OCI-LY7 (cell line): ENCODE measurements around the gene HAUS2.

Experiments used
- EZH2phosphoT487 ChIP-seq: fragments of 200-600 bp; sonication (generic); IDR thresholded peaks from 2 replicates; pipeline ENCODE4 v1.6.1; 2018; ENCODE audit warnings: low read depth, borderline replicate concordance, mild to moderate bottlenecking, mixed run types, antibody characterized with exemption, low read length, moderate library complexity, mixed read lengths
- TF ChIP-seq, protein P1 (sequence below): fragments of 200-600 bp; sonication (generic); conservative IDR thresholded peaks from 2 replicates; pipeline ENCODE4 v1.5.1; 2014; ENCODE audit warnings: mild to moderate bottlenecking, antibody characterized with exemption, low read length, moderate library complexity, mixed read lengths

- TF ChIP-seq EZH2phosphoT487, result no peak
- TF ChIP-seq, protein P1, sequence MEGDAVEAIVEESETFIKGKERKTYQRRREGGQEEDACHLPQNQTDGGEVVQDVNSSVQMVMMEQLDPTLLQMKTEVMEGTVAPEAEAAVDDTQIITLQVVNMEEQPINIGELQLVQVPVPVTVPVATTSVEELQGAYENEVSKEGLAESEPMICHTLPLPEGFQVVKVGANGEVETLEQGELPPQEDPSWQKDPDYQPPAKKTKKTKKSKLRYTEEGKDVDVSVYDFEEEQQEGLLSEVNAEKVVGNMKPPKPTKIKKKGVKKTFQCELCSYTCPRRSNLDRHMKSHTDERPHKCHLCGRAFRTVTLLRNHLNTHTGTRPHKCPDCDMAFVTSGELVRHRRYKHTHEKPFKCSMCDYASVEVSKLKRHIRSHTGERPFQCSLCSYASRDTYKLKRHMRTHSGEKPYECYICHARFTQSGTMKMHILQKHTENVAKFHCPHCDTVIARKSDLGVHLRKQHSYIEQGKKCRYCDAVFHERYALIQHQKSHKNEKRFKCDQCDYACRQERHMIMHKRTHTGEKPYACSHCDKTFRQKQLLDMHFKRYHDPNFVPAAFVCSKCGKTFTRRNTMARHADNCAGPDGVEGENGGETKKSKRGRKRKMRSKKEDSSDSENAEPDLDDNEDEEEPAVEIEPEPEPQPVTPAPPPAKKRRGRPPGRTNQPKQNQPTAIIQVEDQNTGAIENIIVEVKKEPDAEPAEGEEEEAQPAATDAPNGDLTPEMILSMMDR, result no peak
Measured at GRCh38 chr15:42611532-42611931, 62.9 kb downstream of the HAUS2 start.
